A549 (cell line): ENCODE results near the gene ITSN1.

Experiments used
- EP300 ChIP-seq, 2 experiments: fragments of >200 bp; sonication (Bioruptor Twin); formaldehyde crosslinking; IDR thresholded peaks; 2 replicates in 1 of 2; 3 replicates in 1 of 2; pipeline ENCODE4 v1.6.1; 2016 to 2017
- JUN ChIP-seq, 2 experiments: fragments of >200 bp; sonication (Bioruptor Twin); formaldehyde crosslinking; IDR thresholded peaks; 2 replicates in 1 of 2; 3 replicates in 1 of 2; pipeline ENCODE4 v1.6.1; 2016 to 2017
- POLR2A ChIP-seq: IDR thresholded peaks from 2 replicates; pipeline ENCODE4 v1.6.1; 2012; ENCODE audit warnings: mild to moderate bottlenecking, low read length
- RAD21 ChIP-seq, 2 experiments: fragments of >200 bp in 1 of 2; sonication (Bioruptor Twin) in 1 of 2; formaldehyde crosslinking in 1 of 2; IDR thresholded peaks in 1 of 2; conservative IDR thresholded peaks in 1 of 2; 2 replicates in 1 of 2; 3 replicates in 1 of 2; pipeline ENCODE4 v1.6.1; 2012 to 2018; ENCODE audit warnings: inconsistent platforms in 1 of 2
- RFX5 ChIP-seq: fragments of 450-650 bp; IDR thresholded peaks from 2 replicates; pipeline ENCODE4 v1.7.1; 2014; ENCODE audit warnings: antibody characterized with exemption, mild to moderate bottlenecking, moderate library complexity
- ZFP36 ChIP-seq: fragments of 450-650 bp; IDR thresholded peaks from 2 replicates; pipeline ENCODE4 v1.6.1; 2014; ENCODE audit warnings: borderline replicate concordance; ENCODE audit not compliant: partially characterized antibody
- ZNF302 ChIP-seq: fragments of 250-450 bp; sonication (Bioruptor Pico); IDR thresholded peaks from 2 replicates; pipeline ENCODE4 v1.9.0; 2021; ENCODE audit warnings: inconsistent platforms, mild to moderate bottlenecking, moderate library complexity
- TF ChIP-seq, protein P1 (sequence below): fragments of >200 bp; sonication (Bioruptor Twin); formaldehyde crosslinking; IDR thresholded peaks from 3 replicates; pipeline ENCODE4 v1.5.1; 2016

DNA sequence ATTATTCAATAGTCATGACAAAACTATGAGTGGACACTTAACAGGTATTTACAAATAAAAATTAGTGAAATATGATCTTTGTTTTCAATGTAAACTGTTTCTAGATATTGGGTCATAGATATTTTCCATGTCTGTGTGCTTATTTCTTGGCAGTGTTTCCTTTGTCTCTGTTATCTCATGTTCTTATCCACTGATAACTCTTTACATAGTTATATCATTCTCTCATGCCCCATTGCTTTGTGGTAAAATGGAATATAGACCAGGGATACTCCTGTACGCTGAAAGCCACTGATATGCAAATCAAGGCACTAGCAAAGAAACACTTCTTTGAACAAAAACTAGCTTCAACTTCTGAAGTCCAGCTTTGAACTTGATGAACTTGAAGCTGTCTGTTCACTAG, 113.1 kb downstream of the ITSN1 start:
- TF ChIP-seq, protein P1, sequence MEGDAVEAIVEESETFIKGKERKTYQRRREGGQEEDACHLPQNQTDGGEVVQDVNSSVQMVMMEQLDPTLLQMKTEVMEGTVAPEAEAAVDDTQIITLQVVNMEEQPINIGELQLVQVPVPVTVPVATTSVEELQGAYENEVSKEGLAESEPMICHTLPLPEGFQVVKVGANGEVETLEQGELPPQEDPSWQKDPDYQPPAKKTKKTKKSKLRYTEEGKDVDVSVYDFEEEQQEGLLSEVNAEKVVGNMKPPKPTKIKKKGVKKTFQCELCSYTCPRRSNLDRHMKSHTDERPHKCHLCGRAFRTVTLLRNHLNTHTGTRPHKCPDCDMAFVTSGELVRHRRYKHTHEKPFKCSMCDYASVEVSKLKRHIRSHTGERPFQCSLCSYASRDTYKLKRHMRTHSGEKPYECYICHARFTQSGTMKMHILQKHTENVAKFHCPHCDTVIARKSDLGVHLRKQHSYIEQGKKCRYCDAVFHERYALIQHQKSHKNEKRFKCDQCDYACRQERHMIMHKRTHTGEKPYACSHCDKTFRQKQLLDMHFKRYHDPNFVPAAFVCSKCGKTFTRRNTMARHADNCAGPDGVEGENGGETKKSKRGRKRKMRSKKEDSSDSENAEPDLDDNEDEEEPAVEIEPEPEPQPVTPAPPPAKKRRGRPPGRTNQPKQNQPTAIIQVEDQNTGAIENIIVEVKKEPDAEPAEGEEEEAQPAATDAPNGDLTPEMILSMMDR, result no peak
- TF ChIP-seq RAD21 (conservative IDR thresholded peaks at IDR 0.05 in 1 of 2, IDR thresholded peaks at IDR 0.05 in 1 of 2) (no peak), POLR2A (no peak), RFX5 (no peak), ZNF302 (CRISPR knock-in tag) (no peak), ZFP36 (no peak), JUN (IDR thresholded peaks at IDR 0.05) (no peak), EP300 (IDR thresholded peaks at IDR 0.05) (no peak)
